SIG-M5 treated with dmso at 0.1 percent for 504 hours (cell line): ENCODE data around the gene ZNF2.

Source experiments
- DNase-seq: peaks from one replicate; lab custom pipeline; 2025; ENCODE audit not compliant: unreplicated experiment; lab: John Stamatoyannopoulos, UW

Gene ZNF2

GRCh38 chr2:95204396-95204795 lies 38.8 kb downstream of the ZNF2 start:
- no peak for DNase-seq

- DNase-seq = no peak
Measured at GRCh38 chr2:95206096-95206495, 40.5 kb downstream of the ZNF2 start.

DNA sequence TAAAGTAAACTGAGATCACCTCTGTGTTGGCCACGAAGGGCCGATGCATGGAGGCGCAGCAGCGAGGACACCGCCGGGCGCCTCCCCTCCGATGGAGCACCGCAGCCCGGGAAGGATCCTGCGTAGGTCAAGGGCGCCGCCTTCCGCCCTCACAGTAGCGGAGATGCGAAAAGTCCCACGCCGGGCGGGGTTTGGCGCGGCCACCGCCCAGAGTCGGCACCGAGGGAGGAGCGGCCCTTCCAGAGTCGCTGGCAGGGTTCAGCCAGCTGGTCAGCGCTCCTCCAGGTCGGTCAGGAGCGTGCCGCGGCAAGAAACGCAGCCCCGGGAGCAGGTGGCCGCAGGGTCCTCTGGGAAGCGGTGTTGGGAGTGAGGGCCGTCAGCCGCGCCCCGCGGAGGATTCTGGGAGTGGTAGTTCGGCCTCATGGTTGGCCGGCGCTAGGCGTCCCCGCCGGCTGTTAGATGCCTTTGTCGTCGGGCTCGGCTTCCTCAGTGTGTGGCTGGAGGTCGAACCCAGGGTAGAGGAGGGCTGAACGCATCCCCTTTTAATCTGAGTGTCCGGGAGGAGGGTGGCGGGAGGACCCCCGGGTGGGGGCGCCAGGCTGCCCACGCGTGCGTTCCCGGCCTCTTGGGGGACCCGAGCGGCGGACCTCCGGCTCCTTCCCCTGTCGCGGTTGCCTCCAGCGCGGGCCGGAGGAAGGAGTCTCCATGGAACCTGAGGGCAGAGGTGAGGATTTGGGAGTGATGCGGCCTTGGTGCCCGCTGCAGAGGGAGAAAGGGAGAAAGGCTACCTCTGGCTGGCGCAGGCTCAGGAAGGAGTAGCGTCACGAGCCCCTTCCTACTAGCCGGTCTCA lies 41.7 kb downstream of the ZNF2 start, which contains the start of gene ZNF892:
Gene ZNF892 (plus strand): TSS at position 411 of the 851 bp plus-strand sequence. CDS start 295 bp downstream, at position 706.
- peak; percentile 64 for DNase-seq

DNA sequence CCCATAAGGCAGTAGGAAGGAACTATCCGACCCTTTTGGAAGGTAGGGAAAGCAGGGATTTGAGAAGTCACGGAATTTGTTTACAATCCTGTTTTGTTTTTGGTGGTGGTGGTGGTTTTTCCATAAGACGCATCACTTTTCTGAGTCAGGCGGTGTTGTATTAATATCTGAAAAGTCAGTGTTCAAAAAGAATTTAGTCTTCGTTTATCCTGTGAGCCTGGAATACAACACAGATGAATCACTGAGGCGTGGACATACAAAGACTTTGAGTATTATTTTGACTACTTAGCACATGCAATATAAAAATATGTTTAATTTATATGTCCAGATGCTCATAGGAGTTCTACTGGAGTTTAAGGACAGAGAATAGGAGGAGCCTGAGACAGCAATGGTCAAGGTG lies 42.5 kb downstream of the ZNF2 start:
- no peak for DNase-seq

GRCh38 chr2:95215018-95215612 lies 49.5 kb downstream of the ZNF2 start:
- DNase-seq = no peak

- DNase-seq = no peak
Measured at GRCh38 chr2:95220449-95220848, 54.8 kb downstream of the ZNF2 start.

DNA sequence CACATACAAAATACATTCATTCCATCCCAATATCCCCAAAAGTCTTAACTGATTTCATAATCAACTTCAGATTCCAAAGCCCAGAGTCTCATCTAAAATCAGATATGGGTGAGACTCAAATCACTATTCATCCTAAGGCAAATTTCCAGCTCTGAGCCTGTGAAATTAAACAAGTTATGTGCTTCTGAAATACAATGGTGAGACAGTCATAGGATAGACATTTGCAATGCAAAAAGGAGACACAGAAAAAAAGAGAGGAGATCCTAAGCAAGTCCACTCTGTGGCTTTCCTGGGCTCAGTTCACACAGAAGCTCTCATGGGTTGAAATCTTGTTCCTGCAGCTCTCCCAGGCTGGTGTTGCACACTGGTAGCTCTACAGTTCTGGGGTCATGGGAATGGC lies 60.0 kb downstream of the ZNF2 start:
- DNase-seq = no peak

DNA sequence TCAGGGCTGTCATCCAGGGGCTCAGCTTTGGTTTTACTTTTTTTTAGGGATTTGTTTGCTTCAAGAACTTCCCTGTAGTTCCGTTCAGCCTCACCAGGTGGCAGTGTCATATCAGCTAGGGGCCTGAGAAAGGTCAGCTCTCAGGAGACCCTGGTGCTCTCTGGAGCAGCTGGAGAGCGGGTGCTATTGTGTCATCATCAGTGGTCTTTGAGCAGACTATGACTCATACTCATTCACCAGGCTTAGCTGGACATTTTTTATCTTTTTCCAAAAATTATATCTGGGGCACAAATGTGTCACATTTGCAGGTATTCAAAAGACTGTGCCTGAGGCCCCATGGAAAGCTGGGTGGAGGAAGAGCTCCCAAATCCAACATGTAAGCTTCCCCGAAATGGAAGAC lies 66.1 kb downstream of the ZNF2 start:
- DNase-seq = peak; percentile 30

- no peak for DNase-seq
Measured at GRCh38 chr2:95232232-95232631, 66.6 kb downstream of the ZNF2 start.
